ENCODE measurements around the gene PPT2. TPM values are rescaled to one million over a fixed set of nuclear protein-coding genes. Genes with fewer than 3 reads are reported as not detected.

Gene PPT2
- total RNA-seq, 1 experiment from 2014 or later: 46.3 TPM

DNA sequence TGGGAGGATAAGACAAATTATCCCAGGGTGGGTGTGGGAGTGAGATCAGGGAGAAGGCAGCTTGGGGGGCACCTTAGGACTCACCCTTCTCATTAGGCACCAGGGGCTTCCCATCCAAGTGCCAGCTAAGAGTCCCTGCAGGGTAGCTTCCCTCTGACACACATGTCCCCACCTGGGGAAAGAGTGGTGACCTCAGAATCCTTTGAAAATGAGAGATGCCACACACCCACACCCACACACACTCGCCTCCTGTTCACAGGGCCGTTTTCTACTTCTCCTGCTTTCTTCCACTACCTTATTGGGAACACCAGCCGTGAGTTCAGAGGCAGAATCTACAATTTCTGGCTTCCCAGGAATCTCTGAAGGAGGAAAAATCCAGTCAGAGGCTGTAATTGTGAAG, 29.1 kb downstream of the PPT2 start:
- no peak overlapping the region for H2AK5ac ChIP-seq (ENCODE audit: insufficient read length, low read length)
- H3K79me1 ChIP-seq (ENCODE audit: insufficient read depth, low read depth, low read length, poor library complexity, severe bottlenecking): no peaks in the 10 kb centered on the region
- no peak overlapping the region for H2BK120ac ChIP-seq (ENCODE audit: low read depth, low read length, poor library complexity, severe bottlenecking)
- Mint-ChIP-seq H3K27me3 (ENCODE audit: low read depth) (no peaks in the 10 kb centered on the region; the same call in 1 of the 2 replicates), H3K4me1 (peaks cover 15 to 30% of the 10 kb centered on the region in 2 experiments), H3K36me3 (ENCODE audit: insufficient read depth in 1 of 3, low read depth in 3 of 3) (peaks cover 34 to 78% (median 66%) of the 10 kb centered on the region in 3 experiments), H3K27ac (peak overlapping the region in 1 of 3 experiments; percentile 19; a peak in 2 of 7 replicates), H3K9me3 (no peaks in the 10 kb centered on the region; a peak in 1 of 5 replicates), H3K4me3 (no peak overlapping the region)
- no peaks in the 10 kb centered on the region for H4K20me1 ChIP-seq (ENCODE audit: control insufficient read depth, insufficient read depth, insufficient read length)
- no peak overlapping the region for H4K8ac ChIP-seq (replicated peaks; ENCODE audit: insufficient read length, low read depth, low read length)
- H3K27me3 ChIP-seq (ENCODE audit: insufficient read depth, low read length): no peaks in the 10 kb centered on the region
- H3K56ac ChIP-seq (ENCODE audit: insufficient read length, low read depth, low read length): no peak overlapping the region
- DNase-seq: no peak
- H2BK15ac ChIP-seq (ENCODE audit: low read depth, low read length): no peak overlapping the region
- H3K18ac ChIP-seq (ENCODE audit: insufficient read length, low read depth, low read length): no peak overlapping the region
- H2AFZ ChIP-seq (ENCODE audit: low read length): no peak overlapping the region
- no CpG with 5 or more reads among the region's 3 CpGs for WGBS (ENCODE audit: extremely low coverage, insufficient read length, low lambda C conversion rate)
- no peak overlapping the region for H2BK5ac ChIP-seq (ENCODE audit: insufficient read length, low read length)
- H3K4ac ChIP-seq (ENCODE audit: low read depth, low read length): no peak overlapping the region
- no peaks in the 10 kb centered on the region for H3K4me1 ChIP-seq (ENCODE audit: insufficient read depth, low read length)
- no peaks in the 10 kb centered on the region for H3K9me3 ChIP-seq (ENCODE audit: control insufficient read depth, low read depth, low read length)
- peaks cover 4% of the 10 kb centered on the region; the same call in 1 of the 2 replicates for H3K79me2 ChIP-seq (ENCODE audit: insufficient read depth, low read length)
- no peak overlapping the region for H4K5ac ChIP-seq (ENCODE audit: insufficient read length, low read depth, low read length)
- H3K14ac ChIP-seq (ENCODE audit: insufficient read depth, low read length): no peak overlapping the region
- TF ChIP-seq, protein P1, sequence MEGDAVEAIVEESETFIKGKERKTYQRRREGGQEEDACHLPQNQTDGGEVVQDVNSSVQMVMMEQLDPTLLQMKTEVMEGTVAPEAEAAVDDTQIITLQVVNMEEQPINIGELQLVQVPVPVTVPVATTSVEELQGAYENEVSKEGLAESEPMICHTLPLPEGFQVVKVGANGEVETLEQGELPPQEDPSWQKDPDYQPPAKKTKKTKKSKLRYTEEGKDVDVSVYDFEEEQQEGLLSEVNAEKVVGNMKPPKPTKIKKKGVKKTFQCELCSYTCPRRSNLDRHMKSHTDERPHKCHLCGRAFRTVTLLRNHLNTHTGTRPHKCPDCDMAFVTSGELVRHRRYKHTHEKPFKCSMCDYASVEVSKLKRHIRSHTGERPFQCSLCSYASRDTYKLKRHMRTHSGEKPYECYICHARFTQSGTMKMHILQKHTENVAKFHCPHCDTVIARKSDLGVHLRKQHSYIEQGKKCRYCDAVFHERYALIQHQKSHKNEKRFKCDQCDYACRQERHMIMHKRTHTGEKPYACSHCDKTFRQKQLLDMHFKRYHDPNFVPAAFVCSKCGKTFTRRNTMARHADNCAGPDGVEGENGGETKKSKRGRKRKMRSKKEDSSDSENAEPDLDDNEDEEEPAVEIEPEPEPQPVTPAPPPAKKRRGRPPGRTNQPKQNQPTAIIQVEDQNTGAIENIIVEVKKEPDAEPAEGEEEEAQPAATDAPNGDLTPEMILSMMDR (conservative IDR thresholded peaks at IDR 0.05): no peak
- H2BK12ac ChIP-seq (ENCODE audit: insufficient read length, low read depth, low read length): no peak overlapping the region
- H3K23ac ChIP-seq (ENCODE audit: insufficient read length, low read depth, low read length): no peak overlapping the region
- peaks cover 6% of the 10 kb centered on the region for H3K23me2 ChIP-seq (ENCODE audit: insufficient read length, low read depth, low read length, poor library complexity, severe bottlenecking)
- no peak overlapping the region for H4K91ac ChIP-seq (ENCODE audit: insufficient read length, low read depth, low read length)
- H3K9ac ChIP-seq (ENCODE audit: extremely low read depth, insufficient read length, low read length): no peak overlapping the region
- H3K4me2 ChIP-seq (ENCODE audit: insufficient read depth, insufficient read length, low read length): no peak overlapping the region
- H3T11ph ChIP-seq (ENCODE audit: low read length): no peak overlapping the region
- H2BK20ac ChIP-seq (ENCODE audit: low read depth, low read length, poor library complexity, severe bottlenecking): no peak overlapping the region
- H3K27ac ChIP-seq (ENCODE audit: insufficient read length, low read depth, low read length): no peak overlapping the region
